Measurements from ENCODE around the gene DIP2C.

Gene DIP2C

GRCh38 chr10:373526-374309 is 315.8 kb downstream of the DIP2C start:
- no peak for DNase-seq (ENCODE audit: extremely low spot score)
- TF ChIP-seq NFRKB (IDR thresholded peaks at IDR 0.05) = no peak
- TF ChIP-seq FOXM1 (IDR thresholded peaks at IDR 0.05; ENCODE audit: borderline replicate concordance) = no peak
- no peak for TF ChIP-seq LEF1 (IDR thresholded peaks at IDR 0.05; ENCODE audit: borderline replicate concordance)
- TF ChIP-seq ELF4 (IDR thresholded peaks at IDR 0.05) = no peak
- TF ChIP-seq FOXK2 (IDR thresholded peaks at IDR 0.05) = no peak
- no peak for TF ChIP-seq FOXA1 (IDR thresholded peaks at IDR 0.05)
- TF ChIP-seq SUZ12 (IDR thresholded peaks at IDR 0.05) = no peak
- TF ChIP-seq HDGF (IDR thresholded peaks at IDR 0.05; ENCODE audit: borderline replicate concordance) = no peak
- TF ChIP-seq CTBP1 (IDR thresholded peaks at IDR 0.05; ENCODE audit: borderline replicate concordance) = no peak
- ChIA-PET CTCF (no interaction called here), POLR2A (no interaction called here)

GRCh38 chr10:373015-373414 is 316.5 kb downstream of the DIP2C start:
- CTCF ChIA-PET = no interaction called here
- POLR2A ChIA-PET = no interaction called here
- DNase-seq (ENCODE audit: extremely low spot score) = no peak
- no peak for TF ChIP-seq FOXM1 (IDR thresholded peaks at IDR 0.05; ENCODE audit: borderline replicate concordance)
- no peak for TF ChIP-seq SUZ12 (IDR thresholded peaks at IDR 0.05)
- no peak for TF ChIP-seq HDGF (IDR thresholded peaks at IDR 0.05; ENCODE audit: borderline replicate concordance)
- no peak for TF ChIP-seq PKNOX1 (IDR thresholded peaks at IDR 0.05)
- TF ChIP-seq BHLHE40 (IDR thresholded peaks at IDR 0.05; ENCODE audit: borderline replicate concordance) = no peak
- TF ChIP-seq NFRKB (IDR thresholded peaks at IDR 0.05) = no peak
- no peak for TF ChIP-seq ZNF384 (IDR thresholded peaks at IDR 0.05)
- TF ChIP-seq LEF1 (IDR thresholded peaks at IDR 0.05; ENCODE audit: borderline replicate concordance) = no peak
- TF ChIP-seq ARNT (IDR thresholded peaks at IDR 0.05) = no peak
- no peak for TF ChIP-seq ELF4 (IDR thresholded peaks at IDR 0.05)
- no peak for TF ChIP-seq FOXK2 (IDR thresholded peaks at IDR 0.05)
- TF ChIP-seq CTBP1 (IDR thresholded peaks at IDR 0.05; ENCODE audit: borderline replicate concordance) = no peak
- no peak for TF ChIP-seq SP1 (IDR thresholded peaks at IDR 0.05)
- TF ChIP-seq TARDBP (IDR thresholded peaks at IDR 0.05) = no peak
- no peak for TF ChIP-seq FOXA1 (IDR thresholded peaks at IDR 0.05)

- ChIA-PET POLR2A (no interaction called here), CTCF (no interaction called here)
- no peak for DNase-seq (ENCODE audit: extremely low spot score)
- no peak for TF ChIP-seq L3MBTL2 (conservative IDR thresholded peaks at IDR 0.05)
- TF ChIP-seq PKNOX1 (IDR thresholded peaks at IDR 0.05) = no peak
- no peak for TF ChIP-seq CTBP1 (IDR thresholded peaks at IDR 0.05; ENCODE audit: borderline replicate concordance)
- TF ChIP-seq FOXK2 (IDR thresholded peaks at IDR 0.05) = no peak
- no peak for TF ChIP-seq SUZ12 (IDR thresholded peaks at IDR 0.05)
- TF ChIP-seq ARNT (IDR thresholded peaks at IDR 0.05) = no peak
- TF ChIP-seq SP1 (IDR thresholded peaks at IDR 0.05) = no peak
- no peak for TF ChIP-seq BHLHE40 (IDR thresholded peaks at IDR 0.05; ENCODE audit: borderline replicate concordance)
- TF ChIP-seq ZNF384 (IDR thresholded peaks at IDR 0.05) = no peak
- no peak for TF ChIP-seq ELF4 (IDR thresholded peaks at IDR 0.05)
- TF ChIP-seq LEF1 (IDR thresholded peaks at IDR 0.05; ENCODE audit: borderline replicate concordance) = no peak
- no peak for TF ChIP-seq TARDBP (IDR thresholded peaks at IDR 0.05)
- TF ChIP-seq FOXM1 (IDR thresholded peaks at IDR 0.05; ENCODE audit: borderline replicate concordance) = no peak
- TF ChIP-seq HDGF (IDR thresholded peaks at IDR 0.05; ENCODE audit: borderline replicate concordance) = no peak
- TF ChIP-seq NFRKB (IDR thresholded peaks at IDR 0.05) = no peak
- no peak for TF ChIP-seq FOXA1 (IDR thresholded peaks at IDR 0.05)
Observed at GRCh38 chr10:372566-372965, 316.9 kb downstream of the DIP2C start.

- TF ChIP-seq ARNT (IDR thresholded peaks at IDR 0.05) (no peak), SUZ12 (IDR thresholded peaks at IDR 0.05) (no peak), FOXA1 (IDR thresholded peaks at IDR 0.05) (no peak), BHLHE40 (IDR thresholded peaks at IDR 0.05; ENCODE audit: borderline replicate concordance) (no peak), L3MBTL2 (conservative IDR thresholded peaks at IDR 0.05) (no peak), ELF4 (IDR thresholded peaks at IDR 0.05) (no peak), CTBP1 (IDR thresholded peaks at IDR 0.05; ENCODE audit: borderline replicate concordance) (no peak), HDGF (IDR thresholded peaks at IDR 0.05; ENCODE audit: borderline replicate concordance) (no peak)
- CTCF ChIA-PET = no interaction called here
- POLR2A ChIA-PET = no interaction called here
- no peak for DNase-seq (ENCODE audit: extremely low spot score)
Observed at GRCh38 chr10:371515-371914, 318.0 kb downstream of the DIP2C start.

GRCh38 chr10:370449-370825 is 319.0 kb downstream of the DIP2C start:
- DNase-seq (ENCODE audit: extremely low spot score) = no peak
- TF ChIP-seq SP1 (IDR thresholded peaks at IDR 0.05) = no peak
- no peak for TF ChIP-seq LEF1 (IDR thresholded peaks at IDR 0.05; ENCODE audit: borderline replicate concordance)
- TF ChIP-seq CTBP1 (IDR thresholded peaks at IDR 0.05; ENCODE audit: borderline replicate concordance) = no peak
- TF ChIP-seq L3MBTL2 (conservative IDR thresholded peaks at IDR 0.05) = no peak
- ChIA-PET CTCF (no interaction called here), POLR2A (no interaction called here)

- POLR2A ChIA-PET = no interaction called here
- CTCF ChIA-PET = no interaction called here
- TF ChIP-seq SP1 (IDR thresholded peaks at IDR 0.05) = no peak
- no peak for TF ChIP-seq ZNF384 (IDR thresholded peaks at IDR 0.05)
- no peak for TF ChIP-seq FOXM1 (IDR thresholded peaks at IDR 0.05; ENCODE audit: borderline replicate concordance)
- no peak for TF ChIP-seq TARDBP (IDR thresholded peaks at IDR 0.05)
- TF ChIP-seq HDGF (IDR thresholded peaks at IDR 0.05; ENCODE audit: borderline replicate concordance) = no peak
- TF ChIP-seq ELF4 (IDR thresholded peaks at IDR 0.05) = no peak
- TF ChIP-seq L3MBTL2 (conservative IDR thresholded peaks at IDR 0.05) = no peak
- no peak for TF ChIP-seq NFRKB (IDR thresholded peaks at IDR 0.05)
Observed at GRCh38 chr10:369684-370448, 319.6 kb downstream of the DIP2C start.

More at GRCh38 chr10:369684-370448, 319.6 kb downstream of the DIP2C start:
- no peak for DNase-seq (ENCODE audit: extremely low spot score)

All from HEK293T (cell line).